GM18907 (cell line): ENCODE data around the gene TMEM235.

Source experiments
- ATAC-seq: cut with Tn5 transposase; IDR thresholded peaks from one replicate; pipeline ENCODE4 v1.9.1; 2021; ENCODE audit warnings: mild to moderate bottlenecking, moderate library complexity; ENCODE audit not compliant: unreplicated experiment

Gene TMEM235

DNA sequence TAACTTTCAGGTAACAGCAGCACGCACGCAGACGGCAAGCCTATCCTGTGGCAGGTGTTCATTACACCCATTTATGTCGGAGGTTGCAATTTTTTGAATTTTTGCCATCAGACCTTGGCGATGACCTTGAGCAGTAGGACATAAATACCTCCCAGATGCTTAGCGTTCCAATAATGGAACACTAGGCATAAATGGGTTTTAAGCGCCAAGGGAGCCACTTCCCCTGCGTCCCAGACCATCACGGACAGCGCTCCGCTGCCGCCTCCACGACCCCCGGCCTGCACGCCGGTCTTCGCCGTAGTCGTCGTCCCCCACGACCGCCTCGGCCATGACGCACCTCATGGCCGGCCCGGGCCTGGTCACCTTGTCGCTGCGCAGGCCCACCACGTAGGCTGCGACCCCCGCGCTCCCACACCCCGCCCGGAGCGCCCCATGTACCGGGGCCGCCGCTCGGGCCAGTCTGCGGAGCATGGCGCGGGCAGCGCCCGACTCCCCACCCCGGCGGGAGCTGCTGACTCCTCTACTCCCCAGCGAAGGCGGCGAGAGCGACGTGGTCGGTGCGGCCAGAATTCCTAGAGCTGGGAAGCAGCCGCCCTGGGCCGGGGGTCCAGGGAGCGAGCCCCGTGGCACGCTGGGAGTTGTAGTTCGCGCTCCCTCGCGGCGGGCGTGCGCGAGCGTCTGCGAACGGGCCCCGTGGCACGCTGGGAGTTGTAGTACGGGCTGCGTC lies 22.7 kb downstream of the TMEM235 start:
- peak; percentile 49 for ATAC-seq

DNA sequence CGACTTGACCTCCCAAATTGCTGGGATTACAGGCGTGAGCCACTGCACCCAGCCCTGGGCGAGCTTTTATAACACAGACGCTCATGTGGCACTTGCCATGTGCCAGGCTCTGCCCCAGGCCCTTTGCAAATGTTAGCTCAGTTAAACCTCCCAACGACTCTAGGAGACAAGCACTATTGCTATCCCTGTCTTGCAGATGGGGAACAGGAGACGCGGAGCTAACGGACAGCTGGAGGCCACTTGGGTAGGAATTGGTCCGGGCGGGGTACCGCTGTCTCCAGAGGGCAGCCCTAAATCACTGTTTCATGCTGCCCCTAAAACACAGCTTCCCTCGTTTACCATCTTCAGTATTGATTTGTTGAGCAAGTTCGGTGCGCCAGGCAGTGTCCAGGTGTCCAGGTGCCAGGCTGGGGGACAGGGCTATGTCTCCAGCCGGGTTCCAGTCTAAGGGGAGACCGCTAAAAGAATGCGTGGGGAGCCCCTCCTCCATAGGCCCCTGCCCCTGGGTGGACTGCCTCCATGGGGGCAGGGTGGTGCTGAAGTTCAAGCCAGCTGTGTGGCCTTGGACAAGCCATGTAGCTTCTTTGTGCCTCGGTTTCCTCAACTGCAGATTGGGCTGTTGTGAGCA lies 23.7 kb downstream of the TMEM235 start:
- ATAC-seq = no peak

DNA sequence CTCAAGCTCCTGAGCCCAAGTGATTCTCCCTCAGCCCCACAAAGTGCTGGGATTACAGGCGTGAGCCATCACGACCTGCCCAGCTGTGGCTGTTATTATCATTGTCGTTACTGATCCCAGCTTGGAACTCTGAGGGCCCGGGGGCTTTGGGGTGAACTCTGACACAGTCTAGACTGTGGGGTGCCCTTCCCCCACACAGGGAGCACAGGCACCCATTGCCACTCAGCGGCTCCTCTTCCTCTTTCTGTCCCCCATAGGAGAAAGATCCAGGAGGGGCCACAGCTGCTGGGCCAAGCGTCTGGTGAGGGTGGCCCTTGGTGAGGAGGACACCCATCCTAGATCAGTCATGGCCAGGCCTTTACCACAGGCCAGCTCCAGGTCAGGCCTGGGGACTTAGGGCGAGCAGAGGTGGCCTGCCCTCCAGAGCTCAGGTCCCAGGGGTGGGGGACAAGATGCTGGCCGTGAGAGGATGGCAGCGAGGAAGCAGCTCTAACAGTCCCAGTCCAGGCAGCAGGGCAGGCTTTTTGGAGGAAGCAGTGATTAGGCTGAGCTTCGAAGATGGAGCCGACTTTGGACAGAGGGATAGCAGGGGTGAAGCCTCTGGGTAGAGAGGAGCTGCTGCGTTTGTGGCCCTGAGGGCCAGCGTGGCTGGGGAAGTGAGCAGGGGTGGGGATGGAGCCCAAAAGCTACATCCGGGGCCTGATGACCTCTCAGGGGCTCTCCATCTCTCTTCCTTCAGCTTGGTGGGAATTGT lies 24.7 kb downstream of the TMEM235 start:
- ATAC-seq = no peak

DNA sequence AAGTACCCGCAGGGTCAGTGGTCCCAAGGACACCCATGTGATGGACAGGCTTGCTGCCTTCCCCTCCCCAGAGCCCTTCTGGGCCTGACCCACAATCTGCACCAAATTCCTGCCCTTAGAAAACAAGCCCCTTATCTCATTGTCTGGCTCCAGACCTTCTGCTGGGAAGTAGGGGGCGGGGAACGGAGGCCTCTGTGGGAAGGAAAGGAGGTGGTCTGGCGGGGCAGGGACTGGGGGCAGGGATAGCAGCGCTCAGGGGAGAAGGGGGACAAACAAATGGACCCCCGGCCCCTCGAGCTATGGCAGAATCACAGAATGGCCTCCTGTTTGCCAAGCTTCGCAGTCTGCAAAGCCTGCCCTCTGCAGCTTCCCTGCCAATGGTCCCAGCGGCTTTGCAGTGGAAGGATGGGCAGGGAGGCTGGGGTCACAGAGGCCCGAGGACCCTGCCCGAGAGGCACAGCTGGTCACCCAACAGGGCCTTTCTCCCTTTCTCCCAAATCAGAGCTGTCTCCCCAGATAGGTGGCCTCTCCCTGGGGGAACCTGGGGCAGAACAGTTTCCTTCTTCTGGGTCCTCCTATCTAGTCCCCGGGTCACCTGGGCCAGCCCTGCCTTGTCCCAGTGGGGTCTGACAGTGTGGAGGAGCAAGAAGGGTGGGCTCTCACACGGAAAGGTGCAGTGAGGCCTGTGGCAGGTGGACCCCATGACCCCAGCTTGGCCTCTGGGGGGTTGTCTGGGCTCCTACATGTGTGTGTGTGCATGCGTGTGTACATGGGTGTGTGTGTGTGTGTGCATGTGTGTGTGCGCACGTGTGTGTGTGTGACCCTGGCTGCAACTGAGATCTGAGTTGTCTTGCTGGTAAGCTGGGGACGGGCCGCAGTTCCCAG lies 25.5 kb downstream of the TMEM235 start:
- no peak for ATAC-seq

DNA sequence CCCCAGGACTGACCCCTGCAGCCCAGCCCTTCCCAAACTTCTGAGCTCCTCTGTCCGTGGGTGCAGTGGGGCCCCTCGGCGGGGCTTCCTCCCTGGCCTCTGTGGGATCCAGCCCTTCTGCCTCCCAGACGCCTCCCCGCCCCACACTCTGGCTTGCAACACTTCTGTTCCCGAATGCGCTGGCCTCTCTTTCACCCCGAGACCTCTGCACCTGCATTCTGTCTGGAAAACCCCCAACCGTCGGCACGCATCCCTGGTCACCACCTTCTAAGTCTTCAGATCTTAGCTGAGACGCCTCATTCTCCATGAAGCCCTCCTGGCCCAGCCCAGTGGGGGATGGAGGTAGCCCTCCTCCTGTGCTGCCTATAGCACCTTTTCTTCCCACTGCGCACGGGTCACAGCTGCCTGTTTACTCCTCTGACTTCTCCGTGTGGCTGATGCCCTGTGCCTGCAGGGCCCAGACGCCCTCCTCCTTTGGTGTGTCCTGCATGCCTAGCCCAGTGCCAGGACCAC lies 26.4 kb downstream of the TMEM235 start:
- peak; percentile 41 for ATAC-seq

DNA sequence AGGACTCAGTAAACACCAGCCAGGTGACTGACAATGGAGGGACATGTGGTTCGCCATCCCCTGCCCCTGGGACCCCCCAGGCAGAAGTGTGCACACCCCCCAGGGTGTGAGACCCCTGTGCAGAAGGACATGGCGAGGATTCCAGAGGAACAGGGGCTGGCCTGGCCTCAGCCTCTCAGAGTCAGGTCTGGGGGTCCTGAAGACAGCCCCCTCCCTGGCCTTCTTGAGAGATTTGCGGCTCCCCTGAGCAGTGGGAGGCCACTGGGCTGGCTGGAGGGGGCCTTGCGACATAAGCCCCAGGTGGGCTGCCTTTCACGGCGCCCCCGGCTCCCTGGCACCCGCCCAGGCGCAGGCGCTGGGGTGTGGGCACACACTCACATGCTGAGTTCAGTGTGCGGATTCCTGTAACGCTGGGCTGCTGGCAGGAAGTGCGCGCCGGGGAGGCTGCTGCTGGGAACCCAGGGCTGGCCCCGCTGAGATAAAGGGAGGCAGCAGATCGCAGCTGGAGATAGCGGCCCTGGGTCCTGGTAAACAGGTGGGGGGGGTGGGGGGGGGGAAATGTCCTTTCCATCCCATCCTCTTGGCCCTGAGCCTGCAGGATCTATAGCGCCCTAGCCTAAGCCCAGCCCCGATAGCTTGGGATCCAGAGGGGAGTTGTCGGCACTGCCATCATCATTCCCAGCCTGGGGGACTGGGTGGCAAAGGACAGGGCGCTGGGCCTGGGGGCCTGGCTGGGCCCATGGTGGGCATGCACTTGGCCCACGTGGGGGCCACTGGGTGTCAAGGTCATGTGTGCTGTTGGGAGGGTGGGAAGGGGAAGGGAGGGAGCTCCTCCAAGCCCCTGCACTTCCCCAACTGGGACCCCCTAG lies 27.1 kb downstream of the TMEM235 start:
- ATAC-seq = no peak

DNA sequence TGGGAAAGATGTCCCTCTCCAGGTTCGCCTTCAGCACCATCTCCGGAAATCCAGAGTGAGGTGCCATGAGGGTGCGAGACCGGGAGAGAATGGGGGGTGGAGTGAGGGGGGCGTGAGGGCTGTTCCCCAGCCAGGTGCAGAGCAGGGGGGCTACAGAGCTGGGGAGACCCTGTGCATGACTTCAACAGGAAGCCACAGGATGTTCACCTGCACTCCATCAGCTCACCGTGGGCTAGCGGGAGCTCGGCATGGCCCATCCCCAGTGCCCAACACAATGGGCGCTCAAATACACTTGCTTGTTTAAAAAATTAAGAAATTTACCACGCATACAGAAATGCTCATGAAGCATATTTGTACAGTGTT lies 27.7 kb downstream of the TMEM235 start:
- ATAC-seq = no peak

DNA sequence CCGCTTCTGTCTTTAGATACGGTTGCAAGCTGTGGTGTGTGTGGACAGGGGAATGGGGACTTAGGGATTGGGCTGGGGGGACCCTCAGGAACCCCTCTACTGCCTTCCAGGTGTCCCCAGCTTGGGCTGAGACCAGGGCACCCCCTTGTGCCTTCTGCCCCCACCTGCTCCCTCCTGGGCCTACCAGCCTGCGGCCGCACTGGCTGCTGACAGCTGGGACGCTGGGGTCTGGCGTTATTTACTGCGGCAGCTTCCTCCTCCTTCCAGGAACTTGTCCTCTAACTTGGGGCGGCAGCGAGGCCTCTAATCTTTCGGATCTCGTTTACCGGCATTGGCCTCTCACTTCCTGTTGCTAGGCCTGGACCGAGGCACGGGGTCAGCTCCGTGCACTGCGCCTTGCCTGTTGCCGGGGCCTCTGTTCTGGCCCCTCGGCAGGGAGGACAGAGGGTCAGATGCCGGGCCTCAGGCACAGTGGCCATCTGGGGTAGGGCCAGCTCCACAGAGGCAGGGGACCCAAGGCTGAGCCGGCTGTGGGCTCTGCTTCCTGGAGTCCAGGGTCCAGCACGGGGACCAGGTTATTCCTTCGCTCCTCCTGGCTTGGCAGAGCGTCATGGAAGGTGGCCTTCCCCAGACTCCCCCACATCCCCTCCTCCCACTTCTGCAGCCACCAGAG lies 31.8 kb downstream of the TMEM235 start:
- ATAC-seq = no peak

DNA sequence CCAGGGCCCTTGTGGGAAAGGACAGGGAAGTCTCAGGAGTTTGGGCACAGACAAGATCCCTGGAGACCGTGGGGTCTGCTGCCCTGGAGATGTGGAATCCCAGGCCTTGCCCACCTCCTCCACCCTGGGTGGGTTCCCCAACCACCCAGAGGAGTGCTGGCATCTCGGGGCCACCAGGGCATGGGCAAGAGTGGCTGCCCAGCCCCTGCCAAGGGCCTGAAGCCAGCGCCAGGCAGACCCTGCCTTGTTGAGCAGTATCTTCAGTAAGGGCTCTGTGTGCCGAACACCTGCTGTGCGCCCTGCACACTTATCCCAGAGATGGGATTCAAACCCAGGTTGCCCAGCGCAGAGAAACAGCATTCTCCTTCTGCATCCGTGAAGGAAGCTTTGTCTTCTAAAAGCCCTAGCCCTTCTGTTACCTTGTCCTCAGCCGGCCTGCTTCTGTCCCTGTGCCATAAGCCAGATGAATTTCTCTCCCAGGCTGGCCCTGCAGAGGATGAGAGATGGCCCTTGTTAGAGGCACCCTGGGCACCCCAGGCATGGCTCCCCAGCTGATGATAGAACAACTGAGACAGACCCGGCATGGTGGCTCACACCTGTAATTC lies 32.4 kb downstream of the TMEM235 start:
- no peak for ATAC-seq

DNA sequence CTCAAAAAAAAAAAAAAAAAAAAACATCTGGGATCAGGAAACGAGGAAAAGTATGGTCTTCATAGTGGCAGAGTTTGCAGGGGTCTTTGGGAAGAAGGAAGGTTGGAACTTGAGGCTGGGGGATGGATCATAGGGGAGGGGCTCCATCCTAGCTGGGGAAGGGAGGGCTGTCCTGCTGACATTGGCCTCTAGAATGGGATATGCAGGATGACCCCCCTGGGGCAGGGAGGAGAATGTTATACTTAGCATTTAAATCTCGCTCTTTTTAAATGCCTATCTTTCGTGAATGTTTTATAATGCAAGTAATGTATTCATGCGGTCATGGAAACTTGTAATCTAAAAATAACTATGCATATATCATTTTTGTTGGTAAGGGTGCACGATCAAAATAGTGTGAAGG lies 33.2 kb downstream of the TMEM235 start:
- ATAC-seq = no peak

DNA sequence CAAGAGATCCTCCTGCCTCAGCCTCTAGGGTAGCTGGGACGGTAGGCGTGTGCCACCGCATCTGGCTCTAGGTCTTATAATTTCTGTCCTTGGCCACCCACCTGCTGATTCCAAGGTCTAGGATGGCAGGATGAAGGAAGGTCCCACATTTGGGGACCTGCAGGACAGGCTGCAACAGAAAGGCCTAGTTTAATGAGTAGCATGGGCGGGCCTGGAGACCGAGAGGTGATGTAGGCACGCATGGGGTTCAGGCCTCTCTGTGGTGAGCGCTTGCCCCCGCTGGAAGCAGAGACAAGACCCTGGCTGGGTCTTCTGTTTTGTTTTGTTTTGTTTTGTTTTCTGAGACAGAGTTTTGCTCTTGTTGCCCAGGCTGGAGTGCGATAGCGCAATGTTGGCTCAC lies 33.7 kb downstream of the TMEM235 start:
- ATAC-seq = no peak

DNA sequence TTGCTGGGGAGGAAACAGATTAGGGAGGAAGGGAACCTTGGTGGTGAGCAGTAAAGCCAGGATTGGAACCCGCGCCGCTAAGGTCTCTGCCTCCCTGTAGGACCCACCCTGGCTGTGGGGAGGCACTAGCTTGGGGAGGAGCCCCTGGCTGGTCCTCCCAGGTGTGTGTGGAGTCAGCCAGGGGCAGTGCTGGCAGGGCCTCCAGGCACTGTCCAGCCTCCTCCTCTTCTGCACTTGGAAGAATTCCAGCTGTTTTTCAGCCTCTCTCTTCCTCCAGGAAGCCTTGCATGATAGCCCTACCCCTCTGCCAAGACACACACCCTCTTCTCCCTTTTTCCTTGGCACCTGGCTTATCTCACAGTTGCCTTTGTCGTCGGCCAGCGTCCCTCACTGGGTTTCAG lies 34.8 kb downstream of the TMEM235 start:
- ATAC-seq = no peak

DNA sequence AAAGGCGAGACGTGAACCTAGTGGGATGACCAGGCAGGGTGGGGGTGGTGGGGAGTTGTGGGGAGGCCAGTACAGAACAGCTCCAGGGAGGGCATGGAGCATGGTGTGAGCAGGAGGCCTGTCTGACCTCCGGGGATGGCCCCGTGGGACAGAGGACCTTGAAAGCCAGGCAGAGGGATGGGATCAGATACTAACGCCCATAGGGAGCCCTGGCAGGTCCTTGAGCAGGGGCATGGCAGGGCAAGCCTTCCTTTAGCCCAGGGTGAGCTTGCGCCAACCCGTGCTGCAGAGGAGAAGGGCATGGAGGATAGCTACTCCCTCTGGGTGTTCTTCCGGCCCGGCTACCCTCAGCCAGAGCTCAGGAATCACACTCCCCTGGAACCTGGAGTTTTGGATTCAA lies 35.3 kb downstream of the TMEM235 start:
- no peak for ATAC-seq

DNA sequence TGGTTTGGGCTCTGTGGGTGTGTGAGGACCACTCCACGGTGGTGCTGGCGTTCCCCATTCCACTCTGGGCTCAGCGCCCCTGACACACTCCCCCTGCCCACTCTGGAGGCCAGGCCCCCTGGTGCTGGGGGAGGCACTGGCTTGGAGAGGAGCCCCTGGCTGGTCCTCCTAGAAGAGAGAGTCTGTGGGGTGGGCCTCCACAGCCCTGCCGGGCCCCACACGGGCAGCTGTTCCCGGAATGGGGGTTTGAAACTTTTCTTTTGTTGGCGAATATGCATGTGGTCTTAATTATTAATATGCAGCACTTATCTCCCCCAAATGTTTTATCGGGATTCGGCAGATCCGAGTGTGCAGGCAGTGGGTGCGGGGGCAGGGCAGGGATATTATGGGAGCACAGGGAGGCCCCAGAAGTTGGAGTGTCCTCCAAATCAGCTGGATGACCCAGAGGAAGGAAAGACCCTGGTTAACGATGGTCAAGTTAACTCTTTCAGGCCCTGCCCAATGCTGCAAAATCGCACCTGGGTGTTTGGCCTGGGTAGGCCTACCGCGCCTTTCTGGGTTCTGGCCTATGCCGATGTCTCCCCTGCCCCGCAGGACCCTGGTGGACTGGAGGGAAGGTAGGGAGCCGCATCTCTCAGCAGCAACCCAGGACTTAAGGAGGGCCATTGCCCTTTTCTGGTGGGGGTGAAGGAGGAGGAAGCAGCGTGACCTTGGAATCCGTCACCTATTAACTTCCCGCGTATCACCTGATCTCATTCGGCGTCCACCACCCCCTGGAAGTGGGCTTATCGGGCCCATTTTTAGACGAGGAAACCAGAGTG lies 36.0 kb downstream of the TMEM235 start:
- no peak for ATAC-seq

DNA sequence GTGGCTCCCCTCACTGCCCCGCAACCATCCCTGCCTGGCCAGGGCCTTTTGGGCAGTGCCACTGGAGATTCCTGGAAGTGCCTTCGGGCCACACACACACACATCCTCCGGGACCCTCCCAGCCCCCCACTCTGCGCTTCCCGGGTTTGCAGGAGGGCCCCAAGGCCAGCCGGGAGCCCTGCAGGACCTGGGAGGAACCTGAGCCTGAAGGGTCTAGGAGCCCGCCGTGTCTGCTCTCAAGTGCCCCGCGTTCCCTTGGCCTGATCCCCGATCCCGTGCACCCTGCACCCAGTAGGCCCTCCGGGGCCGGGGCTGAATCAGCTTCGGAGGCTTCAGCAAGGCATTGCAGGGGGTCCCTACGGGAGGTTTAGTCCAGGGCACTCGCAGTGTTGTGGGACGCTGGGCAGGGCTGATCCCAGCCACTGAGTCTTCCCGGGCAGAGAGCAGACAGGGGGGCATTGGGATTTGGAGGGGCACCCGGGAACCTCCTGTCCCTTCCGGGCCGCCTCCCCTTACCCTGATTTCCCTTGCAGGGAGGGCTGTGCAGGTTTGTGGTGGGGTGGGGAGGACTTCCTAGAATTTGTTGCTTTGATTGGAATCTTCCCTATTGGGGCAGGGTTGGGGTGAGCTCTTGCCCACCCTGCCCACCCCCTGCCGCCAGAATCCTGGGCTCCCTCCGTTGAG lies 36.9 kb downstream of the TMEM235 start:
- ATAC-seq = no peak

DNA sequence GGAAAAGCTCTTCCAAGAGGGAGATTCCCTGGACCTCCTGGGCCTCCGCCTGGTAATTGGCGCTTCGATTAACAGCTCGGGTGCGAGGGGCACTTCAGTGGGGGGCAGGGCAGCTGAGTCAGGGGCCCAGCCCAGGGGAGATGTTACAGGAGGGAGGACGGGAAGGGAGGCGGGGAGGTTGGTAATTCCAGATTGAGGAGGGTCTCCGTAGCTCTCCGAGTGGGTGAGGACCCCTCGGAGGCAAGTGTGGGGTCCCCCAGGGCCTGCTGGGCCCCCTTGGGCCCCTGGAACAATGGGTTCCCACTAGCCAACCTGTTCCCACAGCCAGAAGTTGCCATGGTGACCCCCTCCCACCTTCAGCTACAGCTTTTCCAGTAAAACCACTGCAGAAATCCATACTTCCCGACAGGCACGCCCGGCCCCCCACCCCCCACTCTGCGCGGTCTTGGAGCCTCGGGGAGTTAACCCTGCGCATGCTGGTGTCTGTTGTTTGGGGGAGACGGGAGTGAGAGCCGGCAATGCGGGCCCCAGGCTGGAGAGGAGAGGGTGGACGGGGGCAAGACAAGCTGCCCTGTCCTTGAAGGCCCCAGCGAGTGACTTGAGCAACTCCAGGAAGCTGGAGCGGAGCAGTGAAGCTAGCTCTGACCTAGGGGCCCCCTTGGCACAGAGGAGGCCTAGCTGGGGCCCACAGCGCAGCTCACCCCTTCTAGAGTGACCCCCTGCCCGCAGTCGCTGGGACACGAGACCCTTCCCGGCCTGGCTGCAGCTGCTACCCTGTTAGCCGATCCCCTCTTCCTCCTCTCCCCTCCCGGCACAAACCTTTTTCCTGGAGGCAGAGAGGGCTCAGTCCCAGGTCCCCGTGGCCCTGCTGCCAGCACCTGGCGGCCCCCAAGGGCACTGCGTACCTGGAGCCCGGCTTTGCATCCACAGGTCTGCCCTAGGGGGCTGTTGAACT lies 37.8 kb downstream of the TMEM235 start:
- no peak for ATAC-seq
